GM12872 (cell line): Measurements from ENCODE around the gene CHD9NB.

ENCODE experiments used
- TF ChIP-seq, protein P1 (sequence below): IDR thresholded peaks from 3 replicates; pipeline ENCODE4 v1.5.1; 2011; ENCODE audit warnings: low read depth, mild to moderate bottlenecking, low read length, moderate library complexity; ENCODE audit not compliant: insufficient read depth

Gene CHD9NB

DNA sequence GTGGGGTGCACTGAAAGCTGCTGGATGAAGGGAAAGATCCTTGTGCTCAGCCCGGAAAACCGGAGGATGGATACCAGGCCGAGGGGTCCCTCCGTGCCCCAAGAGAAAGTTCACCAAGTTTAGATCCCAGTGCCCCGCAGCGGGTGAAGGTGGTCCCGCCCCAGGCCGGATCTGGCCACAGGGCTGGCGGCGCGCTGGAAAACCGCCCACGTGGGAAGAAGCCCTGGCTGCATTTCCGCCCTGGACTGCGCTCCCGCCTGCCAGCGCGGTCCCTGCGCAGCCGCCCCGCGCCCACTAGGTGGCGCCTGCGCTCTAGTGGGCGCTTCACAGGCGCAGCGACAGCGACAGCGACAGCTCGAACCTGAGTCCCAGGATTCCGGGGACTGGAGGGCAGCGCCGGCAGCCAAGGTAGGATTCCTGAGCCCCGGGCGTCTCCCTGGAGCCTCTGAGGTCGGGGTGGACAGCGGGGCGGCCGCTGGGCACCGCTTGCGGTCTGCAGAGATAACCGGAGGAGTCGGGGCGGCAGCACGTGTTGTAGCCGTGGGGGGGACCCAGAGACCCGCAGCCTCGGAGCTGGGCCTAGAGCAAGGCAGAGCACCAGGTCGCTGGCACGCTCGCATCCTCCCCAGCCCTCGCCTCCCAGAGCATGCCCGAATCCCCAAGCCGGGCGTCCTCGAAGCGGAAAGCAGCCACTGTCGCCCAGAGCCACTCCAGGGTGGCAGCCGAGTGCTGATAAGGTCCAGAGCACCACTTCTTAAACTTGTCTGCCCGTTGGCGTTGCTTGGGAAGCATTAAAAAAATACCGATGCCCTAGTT is 2.2 kb upstream of the CHD9NB start, which contains the start of gene CHD9:
TSS of gene CHD9 (plus strand) at position 322 of the 816 bp plus-strand sequence. CDS start 101,099 bp downstream, outside the sequence.
- TF ChIP-seq, protein P1, sequence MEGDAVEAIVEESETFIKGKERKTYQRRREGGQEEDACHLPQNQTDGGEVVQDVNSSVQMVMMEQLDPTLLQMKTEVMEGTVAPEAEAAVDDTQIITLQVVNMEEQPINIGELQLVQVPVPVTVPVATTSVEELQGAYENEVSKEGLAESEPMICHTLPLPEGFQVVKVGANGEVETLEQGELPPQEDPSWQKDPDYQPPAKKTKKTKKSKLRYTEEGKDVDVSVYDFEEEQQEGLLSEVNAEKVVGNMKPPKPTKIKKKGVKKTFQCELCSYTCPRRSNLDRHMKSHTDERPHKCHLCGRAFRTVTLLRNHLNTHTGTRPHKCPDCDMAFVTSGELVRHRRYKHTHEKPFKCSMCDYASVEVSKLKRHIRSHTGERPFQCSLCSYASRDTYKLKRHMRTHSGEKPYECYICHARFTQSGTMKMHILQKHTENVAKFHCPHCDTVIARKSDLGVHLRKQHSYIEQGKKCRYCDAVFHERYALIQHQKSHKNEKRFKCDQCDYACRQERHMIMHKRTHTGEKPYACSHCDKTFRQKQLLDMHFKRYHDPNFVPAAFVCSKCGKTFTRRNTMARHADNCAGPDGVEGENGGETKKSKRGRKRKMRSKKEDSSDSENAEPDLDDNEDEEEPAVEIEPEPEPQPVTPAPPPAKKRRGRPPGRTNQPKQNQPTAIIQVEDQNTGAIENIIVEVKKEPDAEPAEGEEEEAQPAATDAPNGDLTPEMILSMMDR = peak; percentile 95

DNA sequence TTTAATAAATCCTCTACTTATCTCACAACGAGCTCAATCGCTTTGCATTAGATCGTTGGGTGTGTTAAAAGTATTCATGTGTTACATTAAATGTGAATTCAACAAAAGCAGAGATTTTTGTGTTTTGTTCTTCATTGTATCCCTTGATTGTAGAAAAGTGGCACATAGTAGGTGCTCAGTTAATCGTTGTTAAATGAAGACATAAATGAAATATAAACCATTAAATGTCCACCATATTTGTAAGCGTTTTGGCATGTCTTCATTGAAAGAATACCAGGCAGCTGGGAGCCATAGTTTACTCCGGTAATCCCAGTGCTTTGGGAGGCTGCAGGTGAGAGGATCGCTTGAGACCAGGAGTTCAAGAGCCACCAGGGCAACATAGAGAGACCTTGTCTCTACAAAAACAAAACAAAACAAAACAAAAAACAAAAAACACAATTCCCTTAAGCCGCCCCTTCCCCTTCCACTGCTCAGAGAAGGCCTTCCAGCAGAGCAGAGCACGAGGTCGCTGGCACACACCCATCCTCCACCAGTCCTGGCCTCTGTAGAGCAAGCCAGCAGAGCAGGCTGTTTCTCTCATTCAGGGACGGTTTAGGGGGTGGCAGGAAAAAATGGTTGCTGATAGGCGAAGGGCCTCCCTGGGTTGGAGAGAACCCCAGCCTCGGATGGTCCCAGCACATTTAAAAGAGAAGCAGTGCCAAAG is 1.4 kb upstream of the CHD9NB start:
- TF ChIP-seq, protein P1 = no peak

DNA sequence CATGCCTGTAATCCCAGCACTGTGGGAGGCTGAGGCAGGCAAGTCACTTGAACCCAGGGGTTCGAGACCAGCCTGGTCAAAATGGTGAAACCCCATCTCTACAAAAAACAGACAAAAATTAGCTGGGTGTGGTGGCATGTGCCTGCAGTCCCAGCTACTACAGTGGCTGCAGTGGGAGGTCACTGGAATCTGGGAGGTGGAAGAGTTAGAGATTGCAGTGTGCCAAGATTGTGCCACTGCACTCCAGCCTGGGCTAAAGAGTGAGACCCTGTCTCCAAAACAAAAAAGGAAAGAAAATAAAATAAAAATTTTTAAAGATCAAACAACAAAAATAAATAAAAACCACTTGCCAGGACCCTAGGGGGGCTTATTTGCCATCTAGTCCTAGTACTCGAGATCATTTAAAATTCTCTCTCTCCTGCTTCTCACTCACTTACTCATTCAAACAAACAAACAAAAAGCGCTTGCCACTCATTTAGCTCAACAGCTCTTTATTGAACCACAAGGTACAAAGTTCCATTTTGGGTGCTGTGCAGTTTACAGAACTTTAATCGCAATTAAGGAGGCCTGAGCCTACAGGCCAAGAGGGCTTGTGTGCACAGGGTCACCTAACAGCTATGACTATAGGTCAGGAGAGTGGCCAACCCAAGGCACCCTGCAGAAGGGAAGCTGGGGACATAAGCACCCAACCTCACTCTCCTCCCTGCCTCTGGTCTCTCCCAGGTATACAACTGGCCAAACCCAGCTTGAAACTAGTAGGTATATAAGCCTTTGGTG is 4.4 kb downstream of the CHD9NB start:
- TF ChIP-seq, protein P1 = no peak

DNA sequence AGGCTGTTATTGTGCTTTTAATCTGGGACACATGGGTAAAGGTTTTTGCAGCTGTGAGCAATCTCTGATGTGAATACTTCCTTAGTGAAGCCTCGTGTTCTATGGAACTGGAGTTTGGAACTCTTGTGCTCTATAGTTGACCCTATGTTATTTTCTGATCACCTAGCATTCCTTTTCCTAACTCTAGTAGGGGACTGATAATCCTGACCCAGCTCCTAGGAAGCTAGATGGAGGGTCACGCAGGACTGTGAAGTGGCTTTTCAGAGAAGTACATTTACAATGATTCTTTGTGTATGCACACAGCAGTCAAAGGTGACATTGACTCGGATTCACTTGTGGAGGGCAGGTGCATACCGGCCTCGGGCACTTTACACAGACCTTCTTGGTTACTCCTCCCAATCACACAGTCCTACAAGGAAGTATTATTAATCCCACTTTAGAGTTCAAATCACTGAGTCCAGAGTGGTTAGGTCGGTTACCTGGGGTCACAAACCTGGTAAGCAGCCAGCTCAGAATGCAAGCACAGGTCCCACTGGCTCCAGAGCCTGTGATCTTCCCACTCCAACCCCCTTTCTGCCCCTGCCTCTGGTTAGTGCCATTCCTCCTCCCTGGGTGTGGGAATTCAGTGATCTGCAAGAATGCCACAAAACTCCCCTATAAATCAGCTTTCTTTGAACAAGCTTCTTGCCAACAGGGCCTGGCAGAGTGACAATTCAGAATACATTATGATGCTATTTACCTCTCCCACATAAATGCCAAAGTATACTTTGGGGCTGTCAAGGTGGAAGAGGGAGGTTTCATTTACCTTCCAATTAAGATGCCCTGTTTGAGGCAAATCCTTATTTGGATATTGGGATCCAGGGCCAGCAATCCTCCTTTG is 7.1 kb downstream of the CHD9NB start:
- TF ChIP-seq, protein P1 = no peak

DNA sequence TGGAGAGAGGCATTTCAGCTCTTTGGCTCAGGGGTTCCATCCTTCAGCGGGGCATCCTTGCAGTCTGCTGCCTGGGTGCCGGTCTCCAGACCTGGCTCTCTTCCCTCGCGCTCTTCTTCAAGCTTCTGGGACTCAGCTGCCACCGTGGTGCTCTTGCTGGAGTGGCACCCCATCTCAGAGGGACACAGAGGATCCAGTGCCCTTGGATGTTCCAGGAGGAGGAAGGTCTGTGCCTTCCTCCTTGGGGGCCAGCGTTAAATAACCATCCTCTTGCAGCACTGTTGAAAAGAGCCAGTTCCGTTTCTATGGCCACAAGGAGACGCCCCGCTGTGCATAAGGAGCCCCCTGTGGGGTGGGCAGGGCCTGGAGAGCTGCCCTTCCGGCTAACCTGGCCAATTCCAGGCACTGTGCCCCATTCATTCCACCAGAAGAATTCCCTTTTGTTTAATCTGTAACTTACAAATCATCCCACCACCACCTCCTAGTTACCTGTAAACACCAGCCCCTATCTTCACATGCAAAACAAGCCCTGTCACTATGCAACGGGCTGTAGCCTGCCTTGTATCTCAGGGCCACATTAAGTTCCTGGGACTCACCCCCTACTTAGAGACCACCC is 8.6 kb downstream of the CHD9NB start:
- TF ChIP-seq, protein P1 = no peak

DNA sequence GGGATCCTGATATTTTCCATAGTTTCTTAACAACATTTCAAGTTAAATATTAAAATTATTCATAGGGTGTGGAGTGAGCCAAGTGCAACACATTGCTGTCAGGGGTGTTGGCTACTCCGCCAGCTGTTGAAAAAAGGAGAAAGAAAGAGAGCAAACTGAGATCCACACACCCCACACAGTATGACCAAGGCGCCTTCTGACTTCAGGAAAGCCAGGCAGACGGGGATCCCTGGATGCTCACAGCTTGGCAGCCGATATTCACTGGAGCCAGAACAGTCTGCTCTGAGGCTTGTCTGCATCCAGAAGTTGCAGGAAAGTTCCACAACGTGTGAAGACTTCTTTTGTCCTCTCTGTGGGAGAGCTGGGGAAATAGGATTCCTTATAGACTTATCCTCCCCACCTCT is 9.3 kb downstream of the CHD9NB start:
- TF ChIP-seq, protein P1 = no peak
